ENCODE results near the gene NPR1.

DNA sequence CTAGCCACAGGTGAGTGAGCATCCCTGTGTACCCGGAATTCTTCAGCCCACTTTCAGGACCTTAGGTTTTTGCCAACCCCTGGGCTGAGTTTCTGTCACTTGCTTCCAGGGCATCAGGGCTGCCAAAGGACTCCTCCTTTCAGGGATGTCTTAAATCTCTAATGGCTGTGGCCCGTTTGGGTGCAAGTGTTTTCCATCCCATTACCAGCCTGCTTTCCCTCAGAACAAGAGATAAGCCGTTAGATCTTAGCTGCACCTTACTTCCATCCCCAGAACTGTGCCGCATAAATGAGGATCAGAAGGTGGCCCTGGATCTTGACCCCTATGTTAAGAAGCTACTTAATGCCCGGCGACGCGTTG, 19.3 kb upstream of the NPR1 start:
- TF ChIP-seq SP1 (IDR thresholded peaks at IDR 0.05) (no peak), LEF1 (IDR thresholded peaks at IDR 0.05; ENCODE audit: borderline replicate concordance) (no peak)

Data from HEK293T (cell line).